ENCODE results near the gene PLAAT2.

PLAAT2 gene

DNA sequence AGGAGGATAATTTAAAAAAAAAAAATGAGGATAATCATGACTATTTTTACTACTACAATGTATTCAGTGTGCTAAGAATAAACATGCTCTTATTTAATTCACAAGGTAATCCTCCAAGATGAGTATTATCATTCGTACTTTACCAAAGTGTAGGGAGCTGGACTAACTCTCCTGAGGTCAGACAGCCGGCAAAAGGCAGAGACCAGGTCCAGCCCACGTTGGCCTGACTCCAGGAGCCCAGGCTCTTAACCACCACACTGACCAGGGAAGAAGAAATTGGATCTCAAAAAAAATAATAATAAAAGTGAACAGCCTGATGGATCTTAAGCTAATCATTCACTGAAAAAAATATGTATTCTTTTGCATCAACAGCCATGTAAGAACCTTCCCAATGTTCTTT lies 25.8 kb upstream of the PLAAT2 start:
- TF ChIP-seq, protein P1, sequence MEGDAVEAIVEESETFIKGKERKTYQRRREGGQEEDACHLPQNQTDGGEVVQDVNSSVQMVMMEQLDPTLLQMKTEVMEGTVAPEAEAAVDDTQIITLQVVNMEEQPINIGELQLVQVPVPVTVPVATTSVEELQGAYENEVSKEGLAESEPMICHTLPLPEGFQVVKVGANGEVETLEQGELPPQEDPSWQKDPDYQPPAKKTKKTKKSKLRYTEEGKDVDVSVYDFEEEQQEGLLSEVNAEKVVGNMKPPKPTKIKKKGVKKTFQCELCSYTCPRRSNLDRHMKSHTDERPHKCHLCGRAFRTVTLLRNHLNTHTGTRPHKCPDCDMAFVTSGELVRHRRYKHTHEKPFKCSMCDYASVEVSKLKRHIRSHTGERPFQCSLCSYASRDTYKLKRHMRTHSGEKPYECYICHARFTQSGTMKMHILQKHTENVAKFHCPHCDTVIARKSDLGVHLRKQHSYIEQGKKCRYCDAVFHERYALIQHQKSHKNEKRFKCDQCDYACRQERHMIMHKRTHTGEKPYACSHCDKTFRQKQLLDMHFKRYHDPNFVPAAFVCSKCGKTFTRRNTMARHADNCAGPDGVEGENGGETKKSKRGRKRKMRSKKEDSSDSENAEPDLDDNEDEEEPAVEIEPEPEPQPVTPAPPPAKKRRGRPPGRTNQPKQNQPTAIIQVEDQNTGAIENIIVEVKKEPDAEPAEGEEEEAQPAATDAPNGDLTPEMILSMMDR (IDR thresholded peaks at IDR 0.05) = no peak

DNA sequence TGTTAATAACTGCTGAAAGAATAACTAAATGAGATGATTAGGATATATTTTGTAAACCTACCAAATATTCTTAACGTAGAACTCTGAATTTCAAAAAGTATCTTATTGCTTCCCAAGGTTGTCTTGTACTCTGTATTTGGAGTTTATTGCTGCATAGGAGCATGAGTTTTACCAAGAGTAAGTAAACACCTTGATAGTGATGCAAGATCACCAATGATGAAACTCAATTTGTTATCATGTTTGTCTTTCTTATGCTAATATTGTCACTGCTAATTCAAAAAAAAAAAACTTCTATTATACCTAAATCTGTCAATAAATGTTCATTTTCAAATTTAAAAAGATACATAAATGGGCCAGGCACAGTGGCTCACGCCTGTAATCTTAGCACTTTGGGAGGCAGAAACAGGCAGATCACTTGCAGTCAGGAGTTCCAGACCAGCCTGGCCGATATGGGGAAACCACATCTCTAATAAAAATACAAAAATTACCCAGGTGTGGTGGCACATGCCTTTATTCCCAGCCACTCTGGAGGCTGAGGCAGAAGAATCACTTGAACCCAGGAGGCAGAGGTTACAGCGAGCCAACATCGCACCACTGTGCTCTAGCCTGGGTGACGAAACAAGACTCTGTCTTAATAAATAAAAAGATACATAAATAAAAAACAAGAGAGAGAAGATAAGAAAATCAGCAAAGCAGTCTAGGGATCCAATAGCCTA lies 23.4 kb upstream of the PLAAT2 start:
- TF ChIP-seq, protein P1 (IDR thresholded peaks at IDR 0.05) = no peak

DNA sequence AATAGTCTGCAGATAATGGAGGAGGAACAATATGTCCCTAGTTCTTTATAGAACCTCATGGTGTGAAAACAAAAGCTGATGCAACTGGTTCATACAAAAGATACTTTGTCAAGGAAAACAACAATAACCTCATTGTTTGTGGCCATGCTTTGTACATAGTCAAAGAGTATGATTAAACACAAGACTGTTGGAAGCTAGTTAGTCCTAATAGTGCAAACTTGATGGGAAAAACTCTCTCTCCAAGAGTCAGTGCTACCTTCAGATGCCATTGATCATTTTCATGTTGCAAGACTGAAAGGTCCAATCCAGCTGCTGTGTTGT lies 20.1 kb upstream of the PLAAT2 start:
- TF ChIP-seq, protein P1 (IDR thresholded peaks at IDR 0.05) = no peak

DNA sequence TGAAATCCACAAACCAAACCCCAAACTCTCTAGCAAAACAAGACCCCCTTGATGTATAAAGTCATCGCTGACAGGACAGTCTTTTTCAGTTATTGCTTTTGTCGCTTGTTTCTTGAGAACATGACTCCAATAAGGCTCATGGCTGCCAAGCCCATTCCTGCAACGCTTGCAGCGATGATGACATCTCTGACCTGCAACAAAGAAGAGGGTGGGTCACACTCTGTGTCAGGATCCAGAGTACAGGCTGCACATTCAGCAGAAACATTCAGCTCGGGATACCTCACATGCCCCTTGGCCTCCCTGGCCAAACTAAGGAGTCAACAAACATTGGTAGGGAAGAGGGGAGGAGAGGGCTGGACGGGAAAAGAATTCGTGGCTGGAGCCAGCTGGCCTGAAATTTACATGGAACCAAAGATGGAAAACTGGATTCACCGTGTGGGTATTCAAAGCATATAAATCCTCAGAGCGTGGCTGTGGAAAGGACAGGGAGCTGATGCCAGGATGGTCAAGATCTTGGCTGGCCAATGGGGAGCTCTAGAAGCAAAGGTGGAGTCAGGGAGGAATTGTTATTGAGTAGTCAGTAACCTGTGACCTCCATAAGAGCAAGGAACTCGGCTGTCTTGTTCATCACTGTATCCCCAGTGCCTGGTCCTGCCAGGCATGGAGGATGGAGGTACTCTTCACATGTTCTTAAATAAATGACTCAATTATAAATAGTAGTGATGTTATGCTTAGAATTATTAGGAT lies 11.8 kb upstream of the PLAAT2 start:
- TF ChIP-seq, protein P1 (IDR thresholded peaks at IDR 0.05) = no peak

DNA sequence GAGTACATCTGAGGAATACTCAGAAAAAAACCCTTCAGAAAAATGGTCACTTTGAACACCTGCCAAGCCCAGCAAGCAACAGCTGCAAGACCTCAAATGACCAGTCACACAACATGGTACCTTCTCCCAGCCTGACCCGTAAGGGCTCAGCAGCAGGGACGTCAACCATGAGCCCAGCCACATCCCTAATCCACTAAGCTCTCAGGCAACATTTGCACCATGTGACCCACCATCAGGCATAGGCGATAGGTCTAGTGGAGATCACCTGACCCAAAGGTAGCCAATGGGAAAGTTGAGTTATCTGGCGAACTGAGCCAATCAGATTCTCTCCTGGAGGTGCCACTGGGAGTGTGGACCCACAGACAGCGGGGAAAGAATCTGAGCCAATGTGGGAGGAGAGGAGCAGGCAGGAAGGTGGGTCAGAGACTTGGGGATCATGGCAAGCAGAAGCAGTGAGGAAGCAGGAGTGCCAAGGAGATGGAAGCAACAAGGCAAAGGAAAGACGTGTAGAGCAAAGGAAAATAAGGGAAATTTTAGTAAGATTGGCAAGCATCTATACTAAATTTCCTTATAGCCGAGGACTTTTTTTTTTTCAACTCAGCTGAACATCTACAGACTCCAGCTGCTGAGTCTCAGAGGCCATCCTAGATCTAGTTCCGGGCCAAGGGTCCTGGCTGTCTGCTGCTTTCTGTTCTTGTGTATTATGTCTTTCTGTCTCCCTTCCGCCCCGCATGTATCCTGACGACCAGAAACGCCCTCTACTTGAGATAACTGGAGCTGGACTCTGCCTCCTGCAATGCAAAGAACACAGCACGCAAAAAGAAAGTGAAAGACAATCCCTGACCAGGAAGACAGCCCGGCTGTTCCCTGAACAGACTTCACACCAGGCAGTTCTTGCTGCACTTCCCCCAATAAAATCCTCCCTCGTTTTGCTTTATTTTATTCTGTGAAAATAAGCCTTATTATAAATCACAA lies 11.0 kb upstream of the PLAAT2 start:
- TF ChIP-seq, protein P1 (IDR thresholded peaks at IDR 0.05) = no peak

DNA sequence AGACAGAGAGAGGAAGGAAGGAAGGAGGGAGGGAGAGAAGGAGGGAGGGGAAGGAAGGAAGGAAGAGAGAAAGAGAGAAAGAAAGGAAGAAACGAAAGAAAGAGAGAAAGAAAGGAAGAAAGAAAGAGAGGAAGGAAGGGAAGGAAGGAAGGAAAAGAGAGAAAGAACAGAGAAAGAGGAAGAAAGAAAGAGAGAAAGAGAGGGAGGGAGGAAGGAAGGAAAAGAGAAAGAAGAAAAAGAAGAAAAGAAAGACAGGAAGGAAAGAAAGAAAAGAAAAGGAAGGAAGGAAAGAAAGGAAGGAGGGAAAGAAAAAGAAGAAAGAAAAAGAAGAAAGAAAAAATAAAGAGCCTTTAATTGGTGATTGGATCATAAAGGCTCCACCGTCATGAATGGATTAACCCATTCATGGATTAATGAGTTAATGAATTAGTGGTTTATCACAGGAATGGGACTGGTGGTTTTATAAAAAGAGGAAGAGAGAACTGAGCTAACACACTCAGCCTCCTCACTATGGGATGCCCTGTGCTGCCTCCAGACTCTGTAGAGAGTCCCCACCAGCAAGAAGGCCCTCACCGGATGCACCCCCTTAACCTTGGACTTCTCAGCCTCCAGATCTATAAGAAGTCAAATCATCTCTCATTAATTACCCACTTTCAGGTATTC lies 9.0 kb upstream of the PLAAT2 start:
- TF ChIP-seq, protein P1 (IDR thresholded peaks at IDR 0.05) = no peak

DNA sequence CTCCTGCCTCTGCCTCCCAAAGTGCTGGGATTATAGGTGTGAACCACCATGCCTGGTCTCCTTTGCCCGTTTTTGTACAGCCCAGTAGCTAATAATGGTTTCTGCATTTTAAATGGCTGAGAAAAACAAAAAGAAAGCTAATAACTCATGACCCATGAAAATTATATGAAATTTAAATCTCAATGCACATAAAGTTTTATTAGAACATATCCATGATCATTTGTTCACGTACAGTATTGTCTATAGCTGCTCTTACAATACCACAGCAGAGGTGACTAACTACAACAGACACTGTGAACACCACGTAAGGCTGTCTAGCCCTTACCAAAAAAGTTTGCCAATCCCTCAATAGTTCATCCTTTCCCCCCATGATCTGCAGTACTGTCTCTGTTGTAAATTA lies 6.4 kb upstream of the PLAAT2 start:
- TF ChIP-seq, protein P1 (IDR thresholded peaks at IDR 0.05) = no peak

Data from LNCAP (cell line).